Trophoblast cell (in vitro differentiated cells and primary cell): Measurements from ENCODE around the gene PIP.

Source experiments
- DNase-seq, 2 donors: peaks; one replicate each; pipeline ENCODE4 v3.0.0-alpha.2; 2016
- H2AFZ ChIP-seq: 2 replicates; pipeline ENCODE4 v1.6.1; 2013; ENCODE audit warnings: low read length, moderate library complexity, mild to moderate bottlenecking; ENCODE audit not compliant: insufficient read depth, poor library complexity
- H2AK5ac ChIP-seq: 2 replicates; pipeline ENCODE4 v1.6.1; 2013; ENCODE audit warnings: mild to moderate bottlenecking, low read length
- H2BK120ac ChIP-seq: 2 replicates; pipeline ENCODE4 v1.6.1; 2013; ENCODE audit warnings: low read length, mild to moderate bottlenecking, moderate library complexity; ENCODE audit not compliant: insufficient read depth, poor library complexity
- H2BK12ac ChIP-seq: 2 replicates; pipeline ENCODE4 v1.6.1; 2013; ENCODE audit warnings: mild to moderate bottlenecking, low read length, moderate library complexity
- H2BK5ac ChIP-seq: 2 replicates; pipeline ENCODE4 v1.6.1; 2013; ENCODE audit warnings: low read length, low read depth, moderate library complexity, mild to moderate bottlenecking; ENCODE audit not compliant: poor library complexity
- H3K14ac ChIP-seq: 2 replicates; pipeline ENCODE4 v1.6.1; 2013; ENCODE audit warnings: mild to moderate bottlenecking, low read length
- H3K18ac ChIP-seq: 2 replicates; pipeline ENCODE4 v1.6.1; 2013; ENCODE audit warnings: mild to moderate bottlenecking, low read length
- H3K23ac ChIP-seq: 2 replicates; pipeline ENCODE4 v1.6.1; 2013; ENCODE audit warnings: low read length
- H3K27ac ChIP-seq: 2 replicates; pipeline ENCODE4 v1.5.1; 2013; ENCODE audit warnings: low read depth, mild to moderate bottlenecking, inconsistent platforms, low read length, moderate library complexity
- H3K27me3 ChIP-seq: 2 replicates; pipeline ENCODE4 v1.6.1; 2013; ENCODE audit warnings: inconsistent platforms, mild to moderate bottlenecking, low read length, moderate library complexity; ENCODE audit not compliant: insufficient read depth
- H3K36me3 ChIP-seq, 2 experiments: 1 replicate in 1 of 2; 2 replicates in 1 of 2; pipeline ENCODE4 v1.6.1; 2013; ENCODE audit warnings: low read length in 2 of 2, mild to moderate bottlenecking in 2 of 2, moderate library complexity in 1 of 2; ENCODE audit not compliant: insufficient read depth in 2 of 2, control insufficient read depth in 1 of 2
- H3K4ac ChIP-seq: 2 replicates; pipeline ENCODE4 v1.6.1; 2013; ENCODE audit warnings: low read depth, mild to moderate bottlenecking, low read length, moderate library complexity
- H3K4me1 ChIP-seq, 2 experiments: 1 replicate in 1 of 2; 2 replicates in 1 of 2; pipeline ENCODE4 v1.6.1; 2013; ENCODE audit warnings: low read length in 2 of 2, mild to moderate bottlenecking in 2 of 2, moderate library complexity in 1 of 2; ENCODE audit not compliant: insufficient read depth in 2 of 2, control insufficient read depth in 1 of 2
- H3K4me2 ChIP-seq: 2 replicates; pipeline ENCODE4 v1.6.1; 2013; ENCODE audit warnings: inconsistent platforms, mild to moderate bottlenecking, low read length, moderate library complexity
- H3K4me3 ChIP-seq: 2 replicates; pipeline ENCODE4 v1.5.1; 2013; ENCODE audit warnings: mild to moderate bottlenecking, low read depth, low read length, inconsistent platforms
- H3K79me1 ChIP-seq: one replicate; pipeline ENCODE4 v1.6.1; 2013; ENCODE audit warnings: low read length
- H3K79me2 ChIP-seq: 2 replicates; pipeline ENCODE4 v1.6.1; 2013; ENCODE audit warnings: low read length, mild to moderate bottlenecking; ENCODE audit not compliant: control insufficient read depth, insufficient read depth, poor library complexity
- H3K9ac ChIP-seq: 2 replicates; pipeline ENCODE4 v1.6.1; 2013; ENCODE audit warnings: mild to moderate bottlenecking, low read length
- H3K9me3 ChIP-seq: 2 replicates; pipeline ENCODE4 v1.6.1; 2013; ENCODE audit warnings: low read depth, mild to moderate bottlenecking, control low read depth, inconsistent platforms, low read length; ENCODE audit not compliant: insufficient read depth
- H4K12ac ChIP-seq: 2 replicates; pipeline ENCODE4 v1.6.1; 2013; ENCODE audit warnings: low read depth, mild to moderate bottlenecking, low read length, moderate library complexity
- H4K8ac ChIP-seq: 2 replicates; pipeline ENCODE4 v1.6.1; 2013; ENCODE audit warnings: low read depth, mild to moderate bottlenecking, low read length, moderate library complexity
- H4K91ac ChIP-seq: one replicate; pipeline ENCODE4 v1.6.1; 2013; ENCODE audit warnings: low read depth, mild to moderate bottlenecking, low read length, moderate library complexity
- WGBS: extraction: QIAGEN DNeasy Blood & Tissue Kit; methylation state at CpG from one replicate; pipeline ENCODE4 v1.1.7; 2013; ENCODE audit warnings: missing lambda C conversion rate; ENCODE audit not compliant: insufficient read length, insufficient coverage; ENCODE audit errors: extremely low coverage; 5-methylcytosine and 5-hydroxymethylcytosine counted together

PIP gene

DNA sequence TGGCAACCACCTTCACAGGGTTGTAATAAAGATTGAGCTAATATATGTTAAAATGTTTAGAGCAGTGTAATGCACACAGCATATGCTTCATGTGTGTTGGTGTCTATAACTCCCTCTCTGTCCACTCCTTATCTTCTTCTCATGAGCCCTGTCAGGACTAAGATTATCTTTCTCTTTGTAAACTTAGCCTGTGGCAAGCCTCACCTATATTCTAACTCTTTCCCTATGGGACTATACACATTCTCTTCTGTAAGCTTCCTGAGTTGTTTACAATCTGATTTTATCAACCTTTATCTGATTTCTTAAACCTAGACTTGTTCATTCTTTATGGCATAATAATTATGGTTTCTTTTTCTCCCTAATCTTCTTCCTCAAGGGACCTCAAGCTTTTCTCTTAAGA lies 2.4 kb upstream of the PIP start:
- Histone ChIP-seq H3K4me2 (no peak overlapping the region), H3K23ac (no peak overlapping the region), H3K36me3 (no peaks in the 10 kb centered on the region), H2BK12ac (no peak overlapping the region), H3K27me3 (no peaks in the 10 kb centered on the region), H3K79me2 (no peaks in the 10 kb centered on the region), H3K18ac (no peak overlapping the region), H3K9ac (no peak overlapping the region), H2BK120ac (no peak overlapping the region), H3K4ac (no peak overlapping the region), H4K12ac (no peak overlapping the region), H3K79me1 (no peaks in the 10 kb centered on the region), H2AFZ (no peak overlapping the region), H3K27ac (no peak overlapping the region), H3K14ac (no peak overlapping the region), H2AK5ac (no peak overlapping the region), H4K8ac (no peak overlapping the region), H3K4me3 (no peak overlapping the region), H3K4me1 (peaks cover 2 to 3% of the 10 kb centered on the region in 2 experiments), H2BK5ac (no peak overlapping the region), H3K9me3 (peaks cover 3% of the 10 kb centered on the region), H4K91ac (no peak overlapping the region)
- peak in 1 of 2 donors; percentile 18 for DNase-seq

GRCh38 chr7:143130541-143130940 lies 1.3 kb upstream of the PIP start:
- H3K4me3 ChIP-seq = no peak overlapping the region
- no peak overlapping the region for H2AFZ ChIP-seq
- no peaks in the 10 kb centered on the region for H3K36me3 ChIP-seq
- H3K4me2 ChIP-seq = no peak overlapping the region
- H3K18ac ChIP-seq = no peak overlapping the region
- H3K27me3 ChIP-seq = no peaks in the 10 kb centered on the region
- no peak overlapping the region for H4K12ac ChIP-seq
- H2AK5ac ChIP-seq = no peak overlapping the region
- H3K23ac ChIP-seq = no peak overlapping the region
- no peak overlapping the region for H2BK5ac ChIP-seq
- no peak overlapping the region for H3K4ac ChIP-seq
- H2BK12ac ChIP-seq = no peak overlapping the region
- H3K4me1 ChIP-seq = peaks cover 2 to 3% of the 10 kb centered on the region in 2 experiments
- peaks cover 1% of the 10 kb centered on the region for H3K9me3 ChIP-seq
- DNase-seq = no peak
- H4K91ac ChIP-seq = no peak overlapping the region
- no peaks in the 10 kb centered on the region for H3K79me1 ChIP-seq
- H3K27ac ChIP-seq = no peak overlapping the region
- no peak overlapping the region for H4K8ac ChIP-seq
- H3K9ac ChIP-seq = no peak overlapping the region
- no peak overlapping the region for H2BK120ac ChIP-seq
- no peaks in the 10 kb centered on the region for H3K79me2 ChIP-seq
- no peak overlapping the region for H3K14ac ChIP-seq

DNA sequence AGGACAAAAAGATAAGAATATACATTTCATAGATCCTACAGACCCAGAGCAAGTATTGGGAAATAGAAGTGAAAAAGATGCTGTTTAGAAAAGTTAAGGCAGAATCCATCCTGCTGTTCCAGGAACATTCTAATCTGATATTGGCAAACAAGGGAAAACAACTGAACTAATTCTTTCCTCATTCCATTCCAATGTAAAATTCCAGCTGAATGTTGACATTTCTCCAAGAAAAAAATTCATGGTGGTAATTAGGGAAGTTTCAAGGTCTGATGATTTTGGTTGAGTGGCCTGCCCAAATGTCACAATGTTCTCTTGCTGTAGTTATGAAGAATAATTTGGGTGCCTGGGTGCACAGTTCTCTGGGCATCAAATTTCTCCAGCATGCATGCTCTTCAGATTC lies 15.2 kb downstream of the PIP start:
- no peak overlapping the region for H3K9ac ChIP-seq
- no peak overlapping the region for H3K14ac ChIP-seq
- no peak overlapping the region for H4K91ac ChIP-seq
- H3K18ac ChIP-seq = no peak overlapping the region
- no peaks in the 10 kb centered on the region for H3K4me1 ChIP-seq
- H2BK5ac ChIP-seq = no peak overlapping the region
- H3K23ac ChIP-seq = no peak overlapping the region
- H3K9me3 ChIP-seq = no peaks in the 10 kb centered on the region
- no peaks in the 10 kb centered on the region for H3K36me3 ChIP-seq
- no peak overlapping the region for H2AFZ ChIP-seq
- H3K79me2 ChIP-seq = no peaks in the 10 kb centered on the region
- H3K27me3 ChIP-seq = no peaks in the 10 kb centered on the region
- no peak overlapping the region for H4K12ac ChIP-seq
- H3K4me2 ChIP-seq = no peak overlapping the region
- peak; percentile 17 to 75 for DNase-seq
- no peak overlapping the region for H4K8ac ChIP-seq
- H3K79me1 ChIP-seq = no peaks in the 10 kb centered on the region
- H2BK120ac ChIP-seq = no peak overlapping the region
- H2AK5ac ChIP-seq = no peak overlapping the region
- H3K27ac ChIP-seq = no peak overlapping the region
- no peak overlapping the region for H3K4me3 ChIP-seq
- H2BK12ac ChIP-seq = no peak overlapping the region
- no peak overlapping the region for H3K4ac ChIP-seq

GRCh38 chr7:143148050-143148449 lies 16.2 kb downstream of the PIP start:
- H3K4me3 ChIP-seq = no peak overlapping the region
- no peaks in the 10 kb centered on the region for H3K36me3 ChIP-seq
- no peaks in the 10 kb centered on the region for H3K79me1 ChIP-seq
- no peak overlapping the region for H2AK5ac ChIP-seq
- WGBS = no CpG with 5 or more reads among the region's 4 CpGs
- no peak overlapping the region for H3K18ac ChIP-seq
- H4K8ac ChIP-seq = no peak overlapping the region
- no peaks in the 10 kb centered on the region for H3K79me2 ChIP-seq
- no peak overlapping the region for H3K4me2 ChIP-seq
- no peak overlapping the region for H4K12ac ChIP-seq
- H3K4me1 ChIP-seq = no peaks in the 10 kb centered on the region
- H3K14ac ChIP-seq = no peak overlapping the region
- no peak overlapping the region for H2BK120ac ChIP-seq
- no peak overlapping the region for H3K9ac ChIP-seq
- H3K23ac ChIP-seq = no peak overlapping the region
- no peak overlapping the region for H3K27ac ChIP-seq
- H2BK5ac ChIP-seq = no peak overlapping the region
- DNase-seq = no peak
- H2AFZ ChIP-seq = no peak overlapping the region
- H3K9me3 ChIP-seq = no peaks in the 10 kb centered on the region
- no peaks in the 10 kb centered on the region for H3K27me3 ChIP-seq
- no peak overlapping the region for H3K4ac ChIP-seq
- no peak overlapping the region for H4K91ac ChIP-seq
- no peak overlapping the region for H2BK12ac ChIP-seq

DNA sequence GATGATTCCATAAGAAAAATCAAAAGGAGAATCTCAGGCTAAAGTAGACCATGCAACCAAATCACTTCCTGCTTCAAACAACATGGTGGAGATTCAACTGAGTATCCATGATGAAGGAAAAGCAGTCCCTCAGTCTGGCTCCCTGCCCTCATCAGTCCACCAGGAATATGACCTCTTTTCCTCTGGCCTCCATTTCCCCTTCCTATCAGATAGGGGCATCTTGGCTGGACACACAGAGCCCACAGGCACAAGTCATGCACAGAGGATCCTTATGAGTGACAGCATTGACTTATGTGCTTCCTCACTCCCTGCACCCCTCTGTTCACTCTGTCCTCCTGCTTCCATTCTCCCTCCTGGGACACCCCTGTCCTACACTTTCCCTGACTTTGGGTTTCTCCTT lies 16.8 kb downstream of the PIP start:
- DNase-seq = peak; percentile 55 to 81
- H3K79me1 ChIP-seq = no peaks in the 10 kb centered on the region
- no peak overlapping the region for H3K14ac ChIP-seq
- H3K27ac ChIP-seq = no peak overlapping the region
- no peak overlapping the region for H3K23ac ChIP-seq
- no peaks in the 10 kb centered on the region for H3K36me3 ChIP-seq
- H3K9ac ChIP-seq = no peak overlapping the region
- H4K8ac ChIP-seq = no peak overlapping the region
- no peaks in the 10 kb centered on the region for H3K27me3 ChIP-seq
- H3K4me3 ChIP-seq = no peak overlapping the region
- H2BK12ac ChIP-seq = no peak overlapping the region
- H2BK120ac ChIP-seq = no peak overlapping the region
- no peaks in the 10 kb centered on the region for H3K4me1 ChIP-seq
- H3K4ac ChIP-seq = no peak overlapping the region
- H3K79me2 ChIP-seq = no peaks in the 10 kb centered on the region
- H2AK5ac ChIP-seq = no peak overlapping the region
- no peak overlapping the region for H2BK5ac ChIP-seq
- peaks cover 2% of the 10 kb centered on the region for H3K9me3 ChIP-seq
- H4K91ac ChIP-seq = no peak overlapping the region
- H4K12ac ChIP-seq = no peak overlapping the region
- no peak overlapping the region for H3K18ac ChIP-seq
- no peak overlapping the region for H2AFZ ChIP-seq
- no peak overlapping the region for H3K4me2 ChIP-seq
